UCSD-AML1 (cell line): ENCODE measurements around the gene RNF157.

Experiments used
- DNase-seq: peaks from one replicate; lab custom pipeline; 2025; ENCODE audit not compliant: unreplicated experiment; lab: John Stamatoyannopoulos, UW

RNF157 gene

DNA sequence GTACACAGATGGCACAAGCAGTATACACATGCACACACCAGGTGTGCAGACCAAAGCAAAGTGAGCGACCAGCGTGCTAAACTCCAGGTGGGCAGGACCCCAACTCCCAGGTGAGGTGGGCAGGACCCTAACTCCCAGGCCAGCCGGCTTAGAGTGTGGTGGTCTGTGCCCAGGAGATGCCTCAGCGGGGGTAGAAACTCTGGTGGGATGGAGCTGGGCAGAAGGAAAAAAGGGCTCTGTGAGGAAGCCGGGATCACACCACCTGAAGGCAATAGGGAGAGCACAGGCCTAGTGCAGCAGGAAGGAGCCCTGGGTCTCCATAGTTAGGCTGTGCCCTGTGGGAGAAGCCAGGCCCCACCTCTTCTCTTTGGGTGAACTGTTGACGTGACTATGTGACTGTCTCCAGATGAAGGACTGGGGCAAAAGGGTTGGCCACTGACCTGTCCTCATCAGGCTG, 97.7 kb downstream of the RNF157 start:
- no peak for DNase-seq

DNA sequence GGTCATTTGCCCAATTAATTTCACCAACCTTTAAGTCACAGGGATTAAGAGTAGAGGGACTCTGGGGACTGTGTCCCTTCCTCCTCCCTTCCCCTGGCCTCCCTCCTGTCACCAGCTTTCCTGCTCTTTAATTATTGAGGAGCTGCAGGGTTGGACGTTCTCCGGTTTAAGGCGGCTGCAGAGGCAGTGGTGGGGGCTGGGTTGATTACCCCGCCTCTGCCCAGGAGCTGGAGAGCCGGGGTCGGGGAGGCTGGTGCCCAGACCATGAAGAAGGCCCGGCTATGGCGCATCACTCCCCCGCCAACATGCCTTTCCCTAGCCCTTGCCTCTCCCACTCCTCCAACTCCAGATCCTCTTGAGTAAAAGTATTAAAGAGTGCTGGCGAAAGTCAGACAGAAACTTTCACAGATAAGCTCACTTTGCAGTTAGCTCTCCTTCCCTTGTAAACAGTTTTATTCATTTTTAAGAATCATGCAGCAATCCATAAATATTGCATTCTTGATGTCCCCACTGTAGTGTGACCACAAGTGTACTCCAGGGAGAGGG, 98.2 kb downstream of the RNF157 start:
- no peak for DNase-seq

DNA sequence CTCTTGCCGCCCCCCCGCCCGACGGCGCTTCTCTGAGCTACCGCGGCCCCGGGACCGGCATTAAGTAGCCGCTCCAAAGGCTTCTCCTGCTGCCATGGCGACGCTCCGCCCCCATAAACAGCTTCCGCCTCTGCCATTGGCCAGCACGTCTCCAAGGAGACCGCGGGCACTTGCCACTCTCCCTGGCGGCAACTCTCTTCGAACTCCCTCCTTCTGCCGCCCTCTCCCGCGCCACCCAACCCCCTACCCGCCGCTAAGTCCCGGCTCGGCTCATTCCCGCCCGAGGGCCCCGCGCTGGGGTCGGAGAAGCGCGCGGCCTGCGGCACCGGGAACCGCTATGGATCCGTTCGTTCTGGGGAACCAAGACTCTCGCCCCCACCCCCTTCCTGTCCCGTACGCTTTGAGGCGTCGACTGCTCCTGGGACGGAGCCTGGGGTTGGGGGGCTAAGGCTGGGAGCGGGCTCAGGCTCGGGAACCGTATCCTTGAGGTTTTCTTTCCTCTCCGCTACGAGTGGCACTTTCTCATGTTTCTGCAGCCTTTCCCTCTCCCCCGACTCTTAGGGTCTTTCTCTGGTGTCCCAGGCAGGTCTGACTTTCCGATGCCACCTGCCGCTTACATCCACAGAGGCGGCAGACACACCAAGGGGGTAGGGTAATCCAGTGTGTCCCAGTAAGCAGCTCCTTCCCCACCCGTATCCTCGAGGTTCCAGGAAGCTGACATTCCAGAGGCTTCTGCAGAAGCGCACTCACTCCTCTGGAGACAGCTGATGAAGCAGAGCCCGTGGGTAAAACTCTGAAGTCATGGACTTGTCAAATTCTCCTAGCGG, 98.9 kb downstream of the RNF157 start, which contains the start of gene FOXJ1:
FOXJ1 (minus strand) TSS at position 34 of the 827 bp plus-strand sequence. CDS start 850 bp downstream, outside the sequence.
- peak; percentile 89 for DNase-seq

DNA sequence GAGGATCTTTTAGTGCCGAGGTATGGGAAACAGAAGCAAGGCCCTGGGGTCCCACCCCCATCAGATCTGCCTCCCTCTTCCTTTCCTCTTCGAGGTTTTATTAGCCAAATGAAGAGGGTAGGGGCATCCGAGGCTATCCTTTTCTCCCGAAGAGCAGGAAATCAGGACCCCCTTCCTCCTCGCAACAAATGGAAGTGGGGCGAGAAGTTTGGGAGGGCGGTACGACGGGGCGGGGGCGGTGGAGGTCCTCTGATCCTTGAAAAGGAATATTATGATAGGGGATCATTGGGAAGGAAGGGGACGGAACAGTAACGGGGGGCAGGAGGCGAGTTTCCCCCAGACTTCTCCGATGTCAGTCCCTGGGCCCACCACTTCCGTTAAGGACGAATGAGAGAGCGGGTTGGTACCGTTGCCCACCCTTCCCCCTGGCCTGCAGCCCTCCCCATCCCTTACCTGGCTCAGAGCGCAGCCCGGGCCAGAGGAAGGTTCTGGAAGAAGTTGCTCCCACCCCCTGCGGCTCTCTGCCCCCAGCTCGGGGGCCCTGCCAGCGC, 99.6 kb downstream of the RNF157 start:
- no peak for DNase-seq

DNA sequence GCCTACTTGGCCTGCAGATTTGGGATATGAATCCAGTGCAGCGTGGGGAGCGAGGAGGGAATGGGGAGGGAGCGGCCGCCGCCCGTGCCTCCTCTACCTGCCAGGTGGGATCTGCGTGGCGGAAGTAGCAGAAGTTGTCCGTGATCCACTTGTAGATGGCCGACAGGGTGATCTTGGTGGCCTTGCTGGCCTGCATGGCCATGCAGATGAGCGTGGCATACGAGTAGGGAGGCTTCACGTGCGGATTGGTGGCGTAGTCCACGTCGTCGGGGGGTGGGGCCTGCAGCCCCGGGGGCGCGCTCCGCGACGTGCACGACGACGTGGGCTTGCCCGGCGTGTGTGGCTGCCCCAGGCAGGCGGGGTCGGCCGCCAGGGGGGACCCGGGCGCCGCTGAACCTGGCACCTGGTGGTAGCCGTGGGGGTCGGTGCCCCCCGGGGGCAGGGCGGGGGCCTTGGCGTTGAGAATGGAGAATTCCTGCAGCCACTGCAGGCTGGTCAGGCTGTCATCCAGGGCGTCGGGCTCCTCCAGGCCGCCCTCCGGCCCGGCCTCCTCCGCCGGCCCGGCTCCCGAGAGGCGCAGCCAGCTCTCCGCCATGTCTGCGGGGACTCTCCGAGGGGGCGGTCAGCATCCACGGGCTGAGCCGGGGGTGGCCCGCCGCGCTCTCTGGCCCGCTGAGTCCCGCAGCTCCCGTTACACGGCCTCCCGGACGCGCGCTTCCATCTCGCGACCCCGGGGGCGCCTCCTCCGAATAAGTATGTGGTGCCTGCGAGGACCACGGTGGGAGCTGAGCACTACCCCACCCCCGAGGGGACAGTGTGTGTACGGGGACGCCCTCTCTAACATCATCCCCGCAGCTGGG, 100.3 kb downstream of the RNF157 start:
- DNase-seq = no peak

DNA sequence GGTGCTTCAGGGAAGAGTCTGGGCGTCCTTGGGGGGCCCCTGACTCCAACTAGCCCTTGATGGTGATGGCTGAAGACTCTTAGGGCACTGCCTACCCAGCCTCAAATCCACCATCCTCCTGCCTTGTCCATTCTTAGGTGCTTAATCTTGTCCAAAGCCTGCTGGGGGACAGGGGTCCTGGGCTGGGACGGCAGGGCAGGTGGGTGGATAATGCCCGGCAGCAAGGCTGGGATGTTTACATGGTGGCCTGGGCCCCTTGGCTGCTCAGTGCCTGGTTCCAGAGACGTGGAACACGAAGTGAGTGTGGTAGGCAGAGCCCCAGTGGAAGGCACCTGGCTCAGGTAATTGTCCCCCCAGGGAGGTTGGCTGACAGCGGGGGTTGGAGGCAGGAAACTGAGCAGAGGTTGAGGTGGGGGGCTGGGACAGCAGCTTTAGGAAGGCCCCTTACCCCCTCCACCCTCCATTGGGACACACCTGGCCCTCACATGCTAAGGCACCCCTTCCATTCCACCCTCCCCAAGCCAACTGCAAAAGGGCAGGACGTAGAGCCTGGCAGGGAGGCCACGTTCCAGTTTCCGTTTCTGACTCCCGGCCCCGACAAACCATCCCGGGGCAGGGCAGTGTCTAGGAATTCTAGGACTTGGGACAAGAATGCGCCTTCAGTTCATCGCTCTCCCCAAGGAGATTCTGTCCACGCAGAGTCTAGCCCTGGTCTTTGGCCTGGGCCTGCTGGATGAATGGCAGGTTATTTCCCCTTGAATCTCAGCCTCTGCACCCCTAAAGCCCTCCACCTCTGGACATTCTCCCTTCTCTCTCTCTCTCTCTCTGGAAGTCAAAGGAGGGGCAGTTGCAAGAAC, 101.2 kb downstream of the RNF157 start:
- DNase-seq = no peak

DNA sequence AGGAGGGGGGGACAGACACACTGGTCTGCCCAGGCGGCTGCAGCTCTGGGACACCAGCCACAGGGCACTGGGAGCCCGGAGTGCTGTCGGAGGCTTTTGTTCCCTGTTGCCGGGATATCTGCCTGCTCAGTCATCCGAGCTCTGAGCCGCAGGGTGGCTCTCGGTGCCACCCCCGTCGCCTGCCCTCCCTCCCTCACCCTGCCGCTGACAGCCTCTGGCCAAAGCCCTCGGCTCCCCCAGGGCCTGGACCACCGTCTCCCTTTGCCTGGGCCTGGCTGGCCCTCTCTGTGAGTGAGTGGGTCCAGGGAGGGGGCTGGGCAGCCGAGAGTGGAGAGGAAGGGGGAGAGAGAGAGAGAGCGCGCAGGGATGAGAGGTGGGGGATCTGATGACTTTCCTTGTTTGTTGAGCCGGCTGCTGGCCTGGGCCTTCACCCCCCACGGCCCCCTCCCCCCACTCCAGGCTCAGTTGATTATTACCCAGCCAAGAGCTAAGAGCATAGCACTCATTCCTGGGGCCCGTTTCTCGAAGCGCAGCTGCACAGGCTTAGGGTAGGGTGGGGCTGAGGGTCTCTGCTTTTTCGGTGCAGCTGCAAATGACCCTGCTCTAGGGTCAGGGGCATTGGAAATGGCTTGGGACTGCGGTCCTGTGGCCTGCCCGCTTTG, 101.9 kb downstream of the RNF157 start:
- DNase-seq = no peak

DNA sequence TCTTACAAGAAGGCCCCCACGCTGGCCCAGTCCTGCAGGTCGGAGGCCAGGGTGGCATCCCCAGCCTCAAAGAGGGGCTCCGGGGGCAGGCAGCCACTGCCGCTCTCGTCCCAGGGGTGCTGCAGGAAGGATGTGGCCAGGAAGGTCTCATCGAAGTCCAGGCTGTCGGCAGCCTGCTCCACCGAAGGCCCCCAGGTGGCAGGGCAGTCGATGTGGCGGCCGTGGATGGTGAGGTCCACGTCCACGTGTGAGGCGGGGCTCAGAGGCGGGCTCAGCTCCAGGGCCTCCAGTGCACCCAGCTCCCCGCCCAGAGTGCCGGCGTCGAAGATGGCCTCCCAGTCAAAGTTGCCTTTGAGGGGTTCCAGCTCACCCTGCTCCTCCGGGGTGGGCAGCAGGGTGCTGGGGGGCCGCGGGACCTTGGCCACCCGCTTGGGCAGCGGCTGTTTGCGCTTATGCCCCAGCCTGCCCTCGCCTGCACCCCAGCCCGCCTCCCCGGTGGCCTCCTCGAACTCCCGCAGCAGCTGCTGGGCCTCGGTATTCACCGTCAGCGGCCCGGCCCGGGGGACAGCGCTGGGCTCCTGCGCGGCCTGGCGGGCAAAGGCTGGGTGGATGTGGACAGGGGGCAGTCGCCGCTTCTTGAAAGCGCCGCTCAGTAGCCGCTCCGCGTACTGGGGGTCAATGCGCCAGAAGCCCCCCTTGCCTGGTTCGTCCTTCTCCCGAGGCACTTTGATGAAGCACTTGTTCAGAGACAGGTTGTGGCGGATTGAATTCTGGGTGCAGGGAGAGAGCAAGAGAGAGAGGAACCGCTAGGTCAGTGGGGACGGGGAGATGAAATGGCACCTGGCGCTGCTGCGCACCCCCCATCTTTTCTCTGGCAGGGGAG, 102.7 kb downstream of the RNF157 start:
- no peak for DNase-seq

DNA sequence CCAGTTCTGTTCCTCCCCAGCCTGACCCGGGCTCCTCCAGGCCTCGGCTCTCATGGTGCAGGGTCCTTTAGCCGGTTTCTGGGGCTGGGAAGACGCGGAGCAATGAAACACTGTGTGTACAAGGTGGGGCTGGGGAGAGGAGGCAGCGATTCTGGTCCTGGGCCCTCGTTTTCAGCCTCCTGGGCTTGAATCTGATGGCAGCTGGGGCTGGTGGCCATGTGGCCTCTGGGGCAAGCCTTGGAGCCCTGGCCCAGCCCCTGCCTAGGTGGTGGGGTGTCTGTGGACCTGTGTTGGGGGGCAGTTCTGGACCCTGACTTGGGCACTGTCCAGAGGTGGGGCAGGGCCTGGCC, 103.3 kb downstream of the RNF157 start:
- no peak for DNase-seq

DNA sequence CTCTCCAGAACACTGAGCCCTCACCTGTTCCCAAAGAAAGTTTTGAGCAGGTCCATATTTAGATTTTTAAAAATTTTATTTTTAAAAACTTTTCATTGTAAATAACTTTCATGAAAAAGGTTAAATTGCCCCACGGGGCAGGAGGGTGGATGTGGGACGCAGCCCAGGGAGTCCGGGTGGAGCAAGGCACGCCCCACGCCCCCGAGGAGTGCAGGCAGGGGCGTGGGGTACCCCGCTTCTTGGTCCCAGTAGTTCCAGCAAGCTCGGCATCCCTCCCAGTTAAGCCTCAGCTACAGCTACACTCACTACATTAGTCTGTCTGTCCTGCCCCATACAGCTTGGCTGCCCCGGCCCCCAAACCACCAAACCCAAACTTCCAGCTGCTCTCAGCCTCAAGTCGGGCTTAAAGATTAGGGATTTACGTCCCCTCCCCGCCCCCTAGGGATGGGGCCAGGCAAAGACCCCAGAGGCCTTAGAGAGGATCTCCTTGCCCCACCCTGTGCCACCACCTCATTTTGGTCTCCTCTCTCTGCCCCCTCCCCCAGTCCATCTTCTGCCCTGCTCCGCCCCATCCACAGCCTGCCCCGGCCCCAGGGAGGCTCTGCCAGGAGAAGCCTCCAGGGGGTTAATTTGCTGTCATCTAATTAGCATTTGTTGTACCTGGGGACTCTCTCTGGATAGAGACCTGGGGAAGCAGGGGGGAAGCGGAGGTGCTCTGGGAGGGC, 103.9 kb downstream of the RNF157 start:
- no peak for DNase-seq

DNA sequence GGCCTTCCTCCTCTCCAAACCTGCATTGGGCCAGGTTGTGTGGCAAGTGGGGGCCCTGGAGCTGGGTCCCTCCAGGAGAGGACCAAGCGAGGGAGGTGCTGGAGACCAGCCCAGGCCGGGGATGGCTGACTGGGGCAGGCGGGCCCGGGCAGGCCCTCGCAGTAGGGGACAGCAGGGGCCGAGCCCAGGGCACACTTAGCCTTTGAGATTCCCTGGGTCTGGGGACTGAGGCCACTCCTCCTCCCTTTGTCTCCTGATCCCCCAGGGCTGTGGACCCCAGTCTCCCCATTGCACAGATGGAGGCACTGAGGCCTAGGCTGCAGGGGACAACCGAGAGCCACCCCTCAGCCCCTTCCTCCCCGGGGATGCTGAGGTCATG, 104.5 kb downstream of the RNF157 start:
- DNase-seq = no peak

DNA sequence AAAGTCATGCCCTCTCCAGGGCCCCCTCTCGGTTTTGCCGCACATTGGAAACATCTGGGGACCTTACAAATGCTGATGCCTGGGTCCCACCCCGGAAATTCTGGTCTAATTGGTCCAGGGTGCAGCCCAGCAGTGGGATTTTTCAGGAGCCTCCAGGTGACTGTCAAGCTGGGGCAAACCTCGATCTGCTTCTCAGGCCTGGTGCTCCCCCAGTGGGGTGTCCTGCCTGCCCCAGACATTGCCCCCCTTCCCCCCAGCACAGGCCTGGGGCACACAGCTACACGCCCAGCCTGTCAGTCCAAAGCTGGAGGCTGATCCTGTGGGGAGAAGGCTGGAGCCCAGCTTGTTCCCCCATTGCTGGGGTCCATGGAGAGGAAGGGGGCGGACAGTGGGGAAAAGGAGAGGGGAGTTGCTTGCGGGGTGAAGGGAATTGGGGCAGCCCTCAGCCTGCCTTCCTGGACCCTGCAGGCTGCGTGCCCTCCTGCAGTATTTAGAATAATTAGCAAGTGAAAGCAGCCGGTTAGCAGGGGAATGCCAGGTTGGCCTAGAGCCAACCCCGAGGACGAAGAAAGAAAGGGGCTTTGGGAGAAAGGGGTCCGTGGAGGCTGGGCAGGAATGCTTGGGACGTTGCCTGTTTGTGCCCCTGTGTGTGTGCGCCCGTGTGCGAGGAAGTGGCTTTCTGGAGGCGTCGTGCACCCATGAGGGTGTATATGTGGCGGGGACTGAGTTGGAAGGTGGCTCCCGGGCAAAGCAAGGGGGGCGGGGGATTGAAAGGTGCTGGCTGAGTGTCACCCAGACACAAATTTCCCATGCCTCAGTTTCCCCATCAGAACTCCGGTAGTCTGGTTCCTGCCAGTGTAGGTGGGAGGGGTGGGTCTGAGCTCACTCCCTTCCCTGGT, 105.1 kb downstream of the RNF157 start:
- DNase-seq = no peak

DNA sequence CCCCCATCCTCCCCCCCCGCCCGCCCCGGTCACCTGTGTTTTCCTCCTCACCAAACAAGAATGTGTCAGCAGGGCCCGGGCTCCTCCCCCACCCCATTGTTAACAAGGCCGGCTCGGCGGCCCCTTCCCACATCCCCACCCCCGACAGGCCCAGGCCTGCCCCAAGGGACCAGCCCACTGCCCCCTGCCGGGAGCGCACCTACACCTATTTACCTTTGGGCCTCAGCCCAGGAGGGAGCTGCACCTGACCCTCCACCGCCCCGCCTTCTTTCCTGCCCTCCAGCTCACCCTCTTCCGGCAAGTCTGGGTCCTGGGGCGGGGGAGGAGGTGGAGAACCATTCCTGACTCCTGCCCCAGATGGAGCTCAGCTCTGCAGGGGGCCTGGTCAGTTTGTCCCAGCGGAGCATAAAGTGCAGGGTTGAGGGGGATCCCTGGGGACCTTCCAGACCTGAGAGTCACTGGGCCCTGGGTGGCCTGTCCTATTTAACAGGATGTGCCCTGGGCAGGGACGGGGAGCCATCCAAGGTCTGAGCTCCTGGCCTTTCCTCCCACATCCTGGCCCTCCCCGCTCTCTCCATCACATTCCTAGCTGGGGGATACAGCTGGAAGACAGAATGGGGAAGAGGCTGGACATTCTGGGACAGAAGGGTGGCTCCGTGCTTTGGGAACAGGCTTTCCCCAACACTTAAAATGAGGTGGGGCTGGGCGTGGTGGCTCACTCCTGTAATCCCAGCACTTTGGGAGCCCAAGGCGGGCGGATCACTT, 107.5 kb downstream of the RNF157 start:
- DNase-seq = no peak

DNA sequence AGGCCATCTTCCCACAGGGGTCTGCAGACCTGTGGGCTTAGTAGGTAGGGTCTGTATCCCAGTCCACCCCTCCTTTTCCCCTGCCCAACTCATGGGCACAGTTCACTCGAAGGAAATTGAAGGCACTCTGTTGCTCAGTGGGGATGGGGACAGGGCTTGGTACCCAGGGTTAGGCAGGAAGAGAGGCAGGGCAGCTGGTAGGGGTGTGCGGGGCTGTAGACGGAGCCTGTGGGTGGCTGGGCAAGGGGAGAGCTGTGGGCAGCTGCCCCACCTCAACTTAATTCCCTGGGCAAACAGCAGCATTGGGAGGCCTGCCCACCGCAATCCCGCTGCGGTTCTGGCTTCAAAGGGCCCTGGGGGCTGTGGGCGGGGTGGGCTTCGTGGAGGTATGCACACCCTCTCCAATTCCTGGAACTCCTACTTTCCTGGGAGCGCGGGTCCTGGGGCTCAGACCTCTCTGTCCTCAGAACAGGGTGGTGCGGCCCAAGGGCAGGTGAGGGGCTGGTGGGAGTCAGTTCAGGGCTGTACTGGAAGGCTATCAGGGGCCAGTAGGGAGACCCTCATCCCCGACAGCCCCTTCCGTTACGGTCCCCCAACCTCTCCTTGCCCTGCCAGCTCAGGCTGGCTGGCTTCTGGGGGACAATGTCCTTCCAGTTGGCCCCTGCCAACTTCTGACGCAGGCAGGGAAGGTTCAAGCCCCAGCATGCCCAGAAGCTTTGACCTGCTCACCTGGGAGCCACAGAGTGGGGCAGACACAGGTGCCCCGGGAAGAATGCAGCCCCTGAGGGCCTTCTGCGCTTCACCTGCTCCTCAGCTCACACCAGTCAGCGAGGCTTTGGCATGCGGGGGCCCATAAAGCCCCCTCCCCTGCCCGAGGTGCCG, 108.4 kb downstream of the RNF157 start:
- DNase-seq = no peak

DNA sequence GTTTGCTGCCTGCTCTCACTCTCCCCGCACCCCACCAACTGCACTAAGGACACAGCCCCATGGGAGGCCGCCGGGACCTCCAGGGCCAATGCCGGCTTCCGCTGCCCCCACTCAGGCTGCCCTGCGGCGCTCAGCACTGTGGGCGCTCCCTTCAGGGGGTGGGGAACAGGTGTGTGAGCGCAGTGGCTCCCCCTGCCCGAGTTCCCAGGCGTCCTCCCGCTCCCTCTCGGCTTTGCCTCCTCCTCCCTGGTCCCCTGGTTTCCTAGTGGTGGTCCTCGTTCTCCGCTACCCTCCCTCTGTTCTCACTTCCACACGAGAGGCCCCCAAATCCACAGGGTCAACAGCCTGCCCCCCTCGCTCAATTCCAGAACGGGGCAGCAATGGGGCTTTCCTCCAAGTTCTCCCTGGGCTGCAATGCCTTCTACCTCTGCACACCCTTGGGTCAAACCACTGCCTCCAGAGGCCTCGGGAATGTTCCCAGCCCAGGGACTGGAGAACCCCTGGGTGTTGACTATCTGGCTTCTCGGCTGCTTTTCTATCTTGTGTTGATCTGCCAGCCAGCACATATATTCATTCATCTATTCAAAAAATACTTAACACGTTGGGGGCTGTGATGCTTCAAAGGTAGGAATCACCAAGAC, 109.1 kb downstream of the RNF157 start:
- no peak for DNase-seq
